Astrocyte (in vitro differentiated cells and primary cell): ENCODE results near the gene ELF3. TPM values are rescaled to one million over a fixed set of nuclear protein-coding genes. Genes with fewer than 3 reads are reported as not detected.

ENCODE experiments used
- DNase-seq: peaks from one replicate; pipeline ENCODE4 v3.0.0-alpha.2; 2010; ENCODE audit warnings: low read depth
- FAIRE-seq: peaks from 2 replicates; lab custom pipeline; 2011; peaks lifted over from hg19 to GRCh38; lab: Jason Lieb, UNC
- H2AFZ ChIP-seq: 2 replicates; pipeline ENCODE4 v1.6.0; 2012; ENCODE audit warnings: low read depth, low read length, inconsistent platforms
- H3K27ac ChIP-seq: 2 replicates; pipeline ENCODE4 v1.5.1; 2011; ENCODE audit warnings: low read depth, low read length, inconsistent platforms
- H3K27me3 ChIP-seq: 2 replicates; pipeline ENCODE4 v1.6.0; 2011; ENCODE audit warnings: low read length, inconsistent platforms; ENCODE audit not compliant: insufficient read depth
- H3K36me3 ChIP-seq: 2 replicates; pipeline ENCODE4 v1.5.1; 2011; ENCODE audit warnings: low read length, inconsistent platforms; ENCODE audit not compliant: insufficient read depth
- H3K4me1 ChIP-seq: 2 replicates; pipeline ENCODE4 v1.5.1; 2011; ENCODE audit warnings: low read length, inconsistent platforms; ENCODE audit not compliant: insufficient read depth
- H3K4me2 ChIP-seq: 2 replicates; pipeline ENCODE4 v1.6.0; 2012; ENCODE audit warnings: low read length, inconsistent platforms
- H3K4me3 ChIP-seq: 2 replicates; pipeline ENCODE4 v1.5.1; 2011; ENCODE audit warnings: low read depth, mild to moderate bottlenecking, low read length, inconsistent platforms; ENCODE audit not compliant: insufficient read depth
- H3K79me2 ChIP-seq: 2 replicates; pipeline ENCODE4 v1.6.0; 2012; ENCODE audit warnings: mild to moderate bottlenecking, low read length, inconsistent platforms; ENCODE audit not compliant: insufficient read depth
- H3K9ac ChIP-seq: 2 replicates; pipeline ENCODE4 v1.6.0; 2012; ENCODE audit warnings: mild to moderate bottlenecking, low read length, inconsistent platforms
- H3K9me3 ChIP-seq: 2 replicates; pipeline ENCODE4 v1.5.1; 2012; ENCODE audit warnings: low read depth, mild to moderate bottlenecking, low read length, inconsistent platforms; ENCODE audit not compliant: insufficient read depth
- H4K20me1 ChIP-seq: 2 replicates; pipeline ENCODE4 v1.6.0; 2012; ENCODE audit warnings: low read length, inconsistent platforms; ENCODE audit not compliant: insufficient read depth
- H3K27ac Mint-ChIP-seq: one replicate; pipeline ENCODE4 v1.8.0; 2021; ENCODE audit warnings: mild to moderate bottlenecking, mixed read lengths; ENCODE audit not compliant: unreplicated experiment
- H3K27me3 Mint-ChIP-seq: one replicate; pipeline ENCODE4 v1.8.0; 2021; ENCODE audit warnings: low read depth, mixed read lengths; ENCODE audit not compliant: unreplicated experiment
- H3K36me3 Mint-ChIP-seq: one replicate; pipeline ENCODE4 v1.8.0; 2021; ENCODE audit warnings: low read depth, mixed read lengths; ENCODE audit not compliant: unreplicated experiment
- H3K4me1 Mint-ChIP-seq: one replicate; pipeline ENCODE4 v1.8.0; 2021; ENCODE audit warnings: low read depth, mixed read lengths; ENCODE audit not compliant: unreplicated experiment
- H3K4me3 Mint-ChIP-seq: one replicate; pipeline ENCODE4 v1.8.0; 2021; ENCODE audit warnings: mild to moderate bottlenecking, moderate library complexity, mixed read lengths; ENCODE audit not compliant: unreplicated experiment
- H3K9me3 Mint-ChIP-seq: one replicate; pipeline ENCODE4 v1.8.0; 2021; ENCODE audit warnings: mild to moderate bottlenecking, mixed read lengths; ENCODE audit not compliant: unreplicated experiment
- EZH2 ChIP-seq: IDR thresholded peaks from 2 replicates; pipeline ENCODE4 v1.6.1; 2012; ENCODE audit warnings: mild to moderate bottlenecking, low read length, inconsistent platforms; ENCODE audit not compliant: insufficient read depth
- total RNA-seq: library from RNA; stranded (reverse); gene quantifications from 2 replicates; pipeline ENCODE4 v1.2.1, GENCODE V29; 2021
- TF ChIP-seq, protein P1 (sequence below): IDR thresholded peaks from 2 replicates; pipeline ENCODE4 v1.5.1; 2011; ENCODE audit warnings: low read depth, mild to moderate bottlenecking, inconsistent platforms, low read length, moderate library complexity; ENCODE audit not compliant: insufficient read depth

The ELF3 gene
- total RNA-seq, 1 donor from 2014 or later = 2.9 TPM

DNA sequence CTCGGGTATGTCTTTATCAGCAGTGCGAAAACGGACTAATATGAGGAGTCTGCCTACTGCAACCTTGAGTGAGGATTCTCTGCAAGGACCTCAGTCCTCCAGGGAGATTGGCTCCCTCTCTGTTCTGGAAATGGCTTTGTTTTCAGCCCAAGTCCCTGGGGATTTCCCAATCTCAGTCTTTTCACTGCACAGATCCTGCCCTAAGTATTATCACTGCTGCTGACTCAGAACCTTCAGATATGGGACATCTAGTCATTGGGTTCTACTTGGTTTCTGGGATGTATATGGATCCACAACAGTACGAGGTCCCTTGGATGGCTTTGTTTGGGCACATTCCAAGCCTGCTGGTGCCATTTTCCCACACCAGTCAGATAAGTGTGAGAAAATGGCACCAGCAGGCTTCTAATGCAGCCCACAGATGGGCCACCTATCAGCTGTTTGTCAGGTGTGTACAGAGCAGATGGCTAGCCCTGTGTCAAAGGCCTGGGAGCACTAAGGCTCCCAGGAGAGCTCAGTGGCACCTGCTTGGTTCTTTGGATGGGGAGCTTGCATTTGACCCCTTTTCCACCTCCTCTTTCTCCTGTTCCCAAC, 27.4 kb downstream of the ELF3 start:
- H3K4me2 ChIP-seq = no peak overlapping the region
- no peaks in the 10 kb centered on the region for H3K36me3 ChIP-seq
- H3K9me3 ChIP-seq = no peaks in the 10 kb centered on the region
- FAIRE-seq = no peak
- H3K4me3 ChIP-seq = no peak overlapping the region
- H4K20me1 ChIP-seq = no peaks in the 10 kb centered on the region
- H3K27ac ChIP-seq = no peak overlapping the region
- Mint-ChIP-seq H3K4me3 (no peak overlapping the region), H3K36me3 (no peaks in the 10 kb centered on the region), H3K9me3 (peaks cover 4% of the 10 kb centered on the region), H3K27ac (no peak overlapping the region), H3K4me1 (peaks cover 16% of the 10 kb centered on the region), H3K27me3 (peaks cover 5% of the 10 kb centered on the region)
- H3K4me1 ChIP-seq = peaks cover 17% of the 10 kb centered on the region
- DNase-seq = peak; percentile 42
- TF ChIP-seq, protein P1, sequence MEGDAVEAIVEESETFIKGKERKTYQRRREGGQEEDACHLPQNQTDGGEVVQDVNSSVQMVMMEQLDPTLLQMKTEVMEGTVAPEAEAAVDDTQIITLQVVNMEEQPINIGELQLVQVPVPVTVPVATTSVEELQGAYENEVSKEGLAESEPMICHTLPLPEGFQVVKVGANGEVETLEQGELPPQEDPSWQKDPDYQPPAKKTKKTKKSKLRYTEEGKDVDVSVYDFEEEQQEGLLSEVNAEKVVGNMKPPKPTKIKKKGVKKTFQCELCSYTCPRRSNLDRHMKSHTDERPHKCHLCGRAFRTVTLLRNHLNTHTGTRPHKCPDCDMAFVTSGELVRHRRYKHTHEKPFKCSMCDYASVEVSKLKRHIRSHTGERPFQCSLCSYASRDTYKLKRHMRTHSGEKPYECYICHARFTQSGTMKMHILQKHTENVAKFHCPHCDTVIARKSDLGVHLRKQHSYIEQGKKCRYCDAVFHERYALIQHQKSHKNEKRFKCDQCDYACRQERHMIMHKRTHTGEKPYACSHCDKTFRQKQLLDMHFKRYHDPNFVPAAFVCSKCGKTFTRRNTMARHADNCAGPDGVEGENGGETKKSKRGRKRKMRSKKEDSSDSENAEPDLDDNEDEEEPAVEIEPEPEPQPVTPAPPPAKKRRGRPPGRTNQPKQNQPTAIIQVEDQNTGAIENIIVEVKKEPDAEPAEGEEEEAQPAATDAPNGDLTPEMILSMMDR = no peak
- no peak for TF ChIP-seq EZH2
- H3K79me2 ChIP-seq = no peaks in the 10 kb centered on the region
- no peak overlapping the region for H2AFZ ChIP-seq
- no peak overlapping the region for H3K9ac ChIP-seq
- H3K27me3 ChIP-seq = no peaks in the 10 kb centered on the region

DNA sequence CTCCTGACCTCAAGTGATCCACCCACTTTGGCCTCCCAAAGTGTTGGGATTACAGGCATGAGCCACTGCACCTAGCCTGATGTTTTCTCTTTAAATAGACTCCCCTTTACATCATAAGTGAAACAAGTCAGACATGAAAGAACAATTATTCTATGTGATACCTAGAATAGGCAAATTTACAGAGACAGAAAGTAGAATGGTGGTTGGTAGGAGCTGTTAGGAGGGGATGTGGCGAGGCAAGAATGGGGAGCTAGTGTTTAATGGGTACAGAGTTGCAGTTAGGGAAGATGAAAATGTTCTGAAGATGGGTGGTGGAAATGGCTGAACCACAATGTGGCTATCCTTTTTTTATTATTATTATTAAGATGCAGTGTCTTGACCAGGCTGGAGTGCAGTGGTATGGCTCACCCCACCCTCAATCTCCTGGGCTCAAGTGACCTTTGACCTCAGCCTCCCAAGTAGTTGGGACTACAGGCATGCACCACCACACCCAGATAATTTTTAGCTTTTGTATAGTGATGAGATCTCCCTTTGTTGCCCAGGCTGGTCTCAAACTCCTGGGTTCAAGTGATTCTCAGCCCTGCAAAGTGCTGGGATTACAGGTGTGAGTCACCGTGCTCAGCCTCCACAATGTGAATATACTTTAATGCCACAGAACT, 28.4 kb downstream of the ELF3 start:
- no peaks in the 10 kb centered on the region for H3K9me3 ChIP-seq
- Mint-ChIP-seq H3K4me1 (peaks cover 15% of the 10 kb centered on the region), H3K27me3 (peaks cover 6% of the 10 kb centered on the region), H3K9me3 (peaks cover 2% of the 10 kb centered on the region), H3K36me3 (no peaks in the 10 kb centered on the region), H3K4me3 (no peak overlapping the region), H3K27ac (no peak overlapping the region)
- TF ChIP-seq, protein P1 = no peak
- TF ChIP-seq EZH2 = no peak
- no peak overlapping the region for H3K9ac ChIP-seq
- no peaks in the 10 kb centered on the region for H3K79me2 ChIP-seq
- H3K27ac ChIP-seq = no peak overlapping the region
- no peaks in the 10 kb centered on the region for H3K36me3 ChIP-seq
- H3K27me3 ChIP-seq = no peaks in the 10 kb centered on the region
- no peak overlapping the region for H3K4me3 ChIP-seq
- no peak overlapping the region for H3K4me2 ChIP-seq
- FAIRE-seq (no peak), DNase-seq (no peak)
- no peaks in the 10 kb centered on the region for H4K20me1 ChIP-seq
- no peak overlapping the region for H2AFZ ChIP-seq
- peaks cover 17% of the 10 kb centered on the region for H3K4me1 ChIP-seq

DNA sequence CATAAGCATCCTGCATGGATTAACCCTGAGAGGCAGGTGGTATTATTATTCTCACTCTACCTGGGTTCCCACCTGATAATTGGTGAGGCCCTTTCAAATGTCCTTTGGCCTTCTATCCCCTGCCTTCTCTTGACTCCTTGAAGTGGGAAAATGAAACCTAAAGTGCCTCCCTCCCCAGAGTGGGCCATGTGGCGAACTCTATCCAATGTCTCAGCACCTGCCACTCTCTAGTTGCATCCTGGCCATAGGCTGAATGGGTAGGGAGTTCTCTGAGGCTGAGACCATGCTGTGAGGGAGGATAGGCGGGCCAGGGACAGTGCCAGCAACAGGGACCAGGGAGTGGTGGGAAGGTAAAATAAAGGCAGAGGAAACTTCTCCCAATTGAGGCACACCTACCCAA, 35.3 kb downstream of the ELF3 start:
- no peak overlapping the region for H3K27ac Mint-ChIP-seq

More for the DNA sequence above, 35.3 kb downstream of the ELF3 start:
- no peaks in the 10 kb centered on the region for H3K4me1 Mint-ChIP-seq
- Histone ChIP-seq H3K9me3 (no peaks in the 10 kb centered on the region), H3K4me3 (no peak overlapping the region), H3K36me3 (no peaks in the 10 kb centered on the region), H3K4me1 (peaks cover 9% of the 10 kb centered on the region), H3K79me2 (no peaks in the 10 kb centered on the region), H3K27ac (no peak overlapping the region), H3K4me2 (no peak overlapping the region), H3K9ac (no peak overlapping the region), H2AFZ (no peak overlapping the region), H4K20me1 (no peaks in the 10 kb centered on the region), H3K27me3 (no peaks in the 10 kb centered on the region)
- TF ChIP-seq, protein P1 = no peak
- TF ChIP-seq EZH2 = no peak
- H3K9me3 Mint-ChIP-seq = peaks cover 2% of the 10 kb centered on the region
- no peaks in the 10 kb centered on the region for H3K36me3 Mint-ChIP-seq
- peaks cover 16% of the 10 kb centered on the region for H3K27me3 Mint-ChIP-seq
- FAIRE-seq (no peak), DNase-seq (no peak)
- H3K4me3 Mint-ChIP-seq = no peak overlapping the region
